ENCODE measurements around the gene GTPBP4.
A peak's percentile ranks its signal among the peaks of the same experiment; 100 is the strongest.
"Not testable (repeated sequence)": the region's sequence is repeated elsewhere in the genome, so short reads cannot be mapped to it uniquely, and the experiment has no call there.

GTPBP4 gene

DNA sequence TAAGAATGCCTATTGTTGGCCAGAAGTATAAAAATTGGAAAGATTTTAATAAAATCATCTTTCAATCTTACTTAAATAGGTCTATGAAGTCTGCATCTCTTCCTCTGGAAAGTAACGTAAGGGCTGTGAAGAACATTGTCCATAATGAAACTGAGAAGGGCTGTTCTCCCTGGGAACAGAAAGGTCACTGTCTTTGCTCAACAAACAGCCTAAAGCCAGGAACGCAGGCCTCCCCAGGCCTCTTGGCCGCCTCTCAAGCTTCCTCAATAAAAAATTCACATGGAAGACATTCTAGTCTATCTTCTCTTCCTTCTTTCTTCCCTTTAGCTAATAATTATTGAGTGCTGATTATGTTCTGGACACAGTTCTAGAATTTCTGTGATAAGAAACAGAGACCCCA, 46.5 kb downstream of the GTPBP4 start:
- no peak for DNase-seq

GRCh38 chr10:1035201-1035600, 47.0 kb downstream of the GTPBP4 start:
- DNase-seq = no peak

- no peak for DNase-seq
These were observed 48.1 kb downstream of the GTPBP4 start for GRCh38 chr10:1036341-1036791.

DNA sequence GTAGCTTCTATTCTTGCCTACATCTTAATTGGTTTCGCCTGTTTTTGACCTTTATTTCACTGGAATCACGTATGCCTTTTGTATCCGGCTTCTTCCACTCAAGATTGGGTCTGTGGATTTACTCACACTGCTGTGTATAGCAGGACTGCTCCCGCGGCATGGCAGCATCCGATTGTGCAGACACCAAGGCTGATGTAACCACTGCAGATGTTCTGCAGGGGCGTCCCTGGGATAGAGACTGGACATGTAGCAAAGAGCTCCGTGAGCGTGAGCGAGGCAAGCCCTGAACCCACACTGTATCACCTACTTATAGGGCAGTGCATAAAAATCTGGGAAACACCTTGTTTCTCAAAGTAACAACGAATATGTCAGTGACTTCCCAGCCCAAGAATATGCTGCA, 48.9 kb downstream of the GTPBP4 start:
- no peak for DNase-seq

- DNase-seq = not testable (repeated sequence)
These were observed 50.5 kb downstream of the GTPBP4 start for GRCh38 chr10:1038769-1039168.

DNA sequence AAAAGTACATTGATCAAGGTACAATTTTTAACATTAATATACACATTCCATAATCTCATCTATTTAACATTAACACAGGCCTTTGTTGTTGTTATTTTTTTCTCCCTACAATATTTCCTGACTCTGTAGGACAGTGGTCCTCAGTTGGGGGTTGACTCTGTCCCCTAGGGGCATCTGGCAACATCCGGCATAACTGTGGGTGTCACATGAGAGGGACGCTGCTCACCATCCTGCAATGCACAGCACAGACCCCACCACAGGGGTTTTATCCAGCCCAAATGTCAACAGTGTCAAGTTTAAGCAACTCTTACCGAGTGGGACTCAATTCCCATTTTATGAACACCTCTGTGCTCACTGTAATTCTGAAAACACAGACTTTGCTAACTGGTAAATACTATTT, 51.9 kb downstream of the GTPBP4 start:
- no peak for DNase-seq

GRCh38 chr10:1041514-1041913, 53.3 kb downstream of the GTPBP4 start:
- DNase-seq = no peak

DNA sequence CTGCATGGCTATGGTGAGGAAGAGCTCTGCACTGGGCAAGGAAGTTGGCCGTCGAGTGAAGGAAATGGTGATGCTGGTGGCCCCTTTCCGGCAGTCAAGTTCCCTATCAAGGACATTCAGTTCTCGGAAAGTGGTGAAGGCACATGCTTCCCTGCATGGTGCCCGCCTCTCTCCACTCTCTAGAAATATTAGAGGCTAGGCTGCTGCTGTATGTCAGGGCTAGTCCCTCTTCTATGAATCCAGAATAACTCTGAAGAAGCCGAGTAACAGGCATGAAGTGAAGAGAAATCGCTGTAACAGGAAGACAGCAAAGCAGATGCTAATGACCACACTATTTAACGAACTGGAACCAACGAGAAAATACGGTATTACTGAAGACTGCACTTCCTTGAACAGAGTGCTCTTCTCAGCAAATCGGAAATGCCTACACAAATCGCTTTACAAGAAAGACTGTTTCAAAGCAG, 55.3 kb downstream of the GTPBP4 start:
- no peak for DNase-seq

- no peak for DNase-seq
These were observed 55.9 kb downstream of the GTPBP4 start for GRCh38 chr10:1044146-1044545.

DNA sequence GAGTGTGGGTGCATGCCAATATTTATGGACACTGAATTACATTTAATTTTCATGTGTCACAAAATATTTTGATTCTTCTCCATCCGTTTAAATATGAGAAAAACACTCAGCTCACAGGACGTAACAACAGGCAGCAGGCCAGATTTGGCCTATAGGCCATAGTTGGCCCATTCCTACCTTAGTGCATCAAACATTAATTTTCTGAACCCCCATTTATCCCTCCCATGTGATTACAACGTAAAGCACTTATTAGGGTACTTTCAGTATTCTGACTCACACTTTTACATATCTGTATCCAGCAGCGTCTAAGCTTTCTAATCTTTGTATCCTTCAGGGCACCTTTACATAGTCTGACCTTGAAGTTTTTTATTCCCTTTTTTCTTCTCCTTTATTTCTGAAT, 56.7 kb downstream of the GTPBP4 start:
- no peak for DNase-seq

- DNase-seq = no peak
These were observed 57.2 kb downstream of the GTPBP4 start for GRCh38 chr10:1045415-1045814.

DNA sequence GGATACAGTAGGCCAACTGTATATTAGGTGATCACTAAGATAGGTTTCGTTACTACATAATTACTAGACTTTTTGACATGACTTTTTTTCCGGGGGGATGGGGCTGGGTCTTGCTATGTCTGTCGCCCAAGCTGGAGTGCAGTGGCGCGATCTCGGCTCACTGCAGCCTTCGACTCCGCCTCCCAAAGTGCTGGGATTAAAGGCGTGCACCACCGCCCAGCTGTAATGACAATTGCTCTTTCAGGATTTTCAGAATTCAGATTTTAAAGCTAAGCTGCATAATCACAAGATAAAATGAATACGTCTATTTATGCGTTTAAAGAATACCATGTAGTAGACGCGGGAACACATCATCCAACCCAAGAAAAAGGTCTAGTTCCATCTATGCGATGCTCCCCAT, 59.7 kb downstream of the GTPBP4 start:
- DNase-seq = no peak

- DNase-seq = no peak
These were observed 60.1 kb downstream of the GTPBP4 start for GRCh38 chr10:1048349-1048731.

GRCh38 chr10:1048732-1049424, 60.6 kb downstream of the GTPBP4 start, which contains the start of gene IDI1:
TSS of gene IDI1 (minus strand) at chr10:1049119. CDS start at chr10:1049003, 116 bp downstream.
- DNase-seq = peak; percentile 99

DNA sequence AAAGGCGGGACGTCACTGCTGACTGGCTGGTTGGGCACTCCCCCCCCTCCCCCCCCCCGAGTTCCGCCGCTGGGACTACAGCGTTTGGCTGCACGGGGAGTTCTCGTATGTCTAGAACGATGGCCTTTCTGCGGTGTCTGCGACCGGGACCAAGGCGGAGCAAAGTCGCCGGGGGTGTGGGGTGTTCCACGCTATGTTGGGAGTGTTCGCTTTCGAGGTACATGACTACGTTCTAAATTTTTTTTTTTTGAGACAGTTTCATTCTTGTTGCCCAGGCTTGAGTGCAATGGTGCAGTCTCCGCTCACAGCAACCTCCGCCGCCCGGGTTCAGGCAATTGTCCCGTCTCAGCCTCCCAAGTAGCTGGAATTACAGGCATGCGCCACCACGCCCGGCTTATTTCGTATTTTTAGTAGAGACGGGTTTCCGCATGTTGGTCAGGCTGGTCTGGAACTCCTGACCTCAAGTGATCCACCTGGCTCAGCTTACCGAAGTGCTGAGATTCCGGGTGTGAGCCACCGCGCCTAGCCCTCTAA, 61.3 kb downstream of the GTPBP4 start:
- no peak for DNase-seq

DNA sequence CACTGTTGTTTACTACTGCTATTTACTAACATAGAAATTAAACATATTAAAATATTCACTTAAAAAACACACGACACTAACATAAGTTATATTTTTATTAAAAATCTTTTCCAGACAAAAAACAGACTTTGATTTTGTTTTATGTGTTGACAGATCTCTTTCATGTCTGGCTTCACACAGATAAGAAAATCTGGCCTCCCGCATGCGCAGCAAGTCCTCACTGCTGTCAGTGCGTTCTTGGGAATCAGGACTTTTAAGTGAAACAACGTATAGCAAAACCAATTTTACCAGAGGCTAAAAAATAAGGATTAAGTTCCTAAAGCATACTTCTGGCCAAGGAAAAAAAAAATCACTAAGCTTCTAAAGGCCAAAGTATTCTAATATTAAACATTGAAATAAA, 61.9 kb downstream of the GTPBP4 start:
- DNase-seq = peak; percentile 8

GRCh38 chr10:1050554-1050953, 62.3 kb downstream of the GTPBP4 start:
- no peak for DNase-seq

DNA sequence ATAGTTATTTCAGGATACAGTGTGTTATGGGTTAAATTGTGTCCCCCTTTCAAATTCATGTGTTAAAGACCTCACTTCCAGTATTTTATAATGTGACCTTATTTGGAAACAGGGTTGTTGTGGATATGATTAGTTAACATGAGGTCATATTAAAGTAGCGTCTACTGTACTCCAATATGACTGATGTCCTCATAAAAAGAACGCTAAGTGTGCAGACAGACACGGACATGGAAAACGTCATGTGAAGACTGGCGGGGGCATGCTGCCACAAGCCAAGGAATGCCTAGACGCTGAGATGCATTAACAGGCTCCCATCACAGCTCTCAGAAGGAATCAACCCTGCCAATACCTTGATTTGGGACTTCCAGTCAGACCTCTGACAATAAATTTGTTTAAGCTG, 66.5 kb downstream of the GTPBP4 start:
- no peak for DNase-seq

DNA sequence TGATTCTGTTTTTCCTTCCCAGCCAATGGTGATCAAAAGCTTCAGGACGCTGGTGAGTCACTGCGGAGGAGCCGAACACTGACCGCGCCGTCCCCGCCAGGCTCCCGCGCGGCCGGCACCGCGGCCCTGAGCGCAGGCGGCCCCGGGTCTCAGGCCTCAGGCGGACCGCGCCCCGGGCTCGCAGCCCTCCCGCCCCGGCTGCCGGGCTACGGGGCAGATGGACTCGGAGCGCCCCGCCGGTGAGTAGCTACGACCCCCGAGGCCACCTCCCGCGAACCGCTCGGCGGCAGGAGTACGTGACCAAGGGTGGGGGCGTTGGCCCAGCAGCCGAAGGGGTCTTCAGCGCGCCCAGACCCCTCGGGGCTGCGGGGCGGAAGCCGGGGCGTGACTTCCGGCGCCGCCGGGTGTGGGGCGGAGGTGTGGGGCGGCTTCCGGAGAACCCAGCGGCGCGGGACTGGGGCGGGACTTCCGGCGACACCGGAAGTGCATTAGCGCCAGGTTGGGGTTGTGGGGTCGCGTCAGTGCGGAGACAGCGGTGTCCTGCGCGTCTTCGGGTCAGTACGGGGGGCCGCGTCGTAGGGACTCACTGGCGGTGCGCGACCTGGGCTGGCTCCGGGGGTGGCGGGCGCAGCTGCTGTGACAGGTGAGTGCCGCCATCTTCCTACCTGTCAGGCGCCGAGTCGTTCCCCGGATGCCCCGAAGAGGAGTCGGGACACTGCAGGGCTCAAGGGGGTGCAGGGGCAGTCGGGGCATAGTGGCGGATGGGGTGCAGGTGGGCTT, 68.3 kb downstream of the GTPBP4 start, which contains the start of gene WDR37:
WDR37 (plus strand) TSS at position 60 of the 780 bp plus-strand sequence. CDS start 15,771 bp downstream, outside the sequence.
- peak; percentile 85 for DNase-seq

DNA sequence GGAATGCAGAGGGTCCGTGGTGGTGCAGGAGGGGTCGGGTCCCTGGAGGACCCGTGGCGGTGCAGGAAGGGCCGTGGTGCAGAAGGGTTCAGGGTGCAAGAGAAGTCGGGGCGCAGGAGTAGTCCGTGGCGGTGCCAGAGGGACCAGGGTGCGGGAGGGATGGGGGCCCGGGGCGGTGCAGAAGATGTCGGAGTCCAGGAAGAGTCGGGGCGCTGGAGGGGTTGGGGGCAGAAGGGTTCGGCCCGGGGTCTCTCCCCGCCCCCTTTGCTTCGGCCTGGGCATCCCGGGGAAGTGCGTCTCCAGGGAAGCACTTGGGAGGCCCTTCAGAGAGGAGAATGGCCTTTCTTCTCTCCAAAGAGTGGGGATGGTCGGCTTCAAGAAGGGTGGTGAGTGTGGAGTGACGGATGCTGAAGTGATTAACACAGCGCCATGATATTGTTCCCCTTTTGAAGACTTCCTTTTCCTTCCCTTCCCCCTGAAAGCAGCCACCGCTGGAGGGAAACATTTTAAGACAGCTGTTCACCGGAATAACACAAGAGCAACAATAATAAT, 68.9 kb downstream of the GTPBP4 start:
- no peak for DNase-seq

DNA sequence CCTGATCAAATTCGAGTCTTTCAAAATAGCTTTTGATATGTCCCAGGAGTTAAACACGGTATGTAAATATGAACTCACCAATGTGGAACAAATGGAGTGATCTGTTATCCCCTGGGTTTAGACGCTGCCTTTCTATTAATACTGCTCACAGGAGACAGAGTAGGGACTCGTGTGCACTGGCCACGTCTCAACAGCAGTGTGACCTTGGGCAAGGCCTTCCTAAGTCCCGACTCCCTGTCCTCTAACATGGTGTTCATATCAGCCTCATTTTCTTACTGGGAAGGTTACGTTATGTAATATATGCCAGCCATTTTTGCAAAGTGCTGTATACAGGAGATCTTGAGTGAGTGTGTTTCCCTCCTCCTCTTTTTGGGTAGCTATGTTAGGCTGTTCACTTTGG, 69.8 kb downstream of the GTPBP4 start:
- DNase-seq = no peak

DNA sequence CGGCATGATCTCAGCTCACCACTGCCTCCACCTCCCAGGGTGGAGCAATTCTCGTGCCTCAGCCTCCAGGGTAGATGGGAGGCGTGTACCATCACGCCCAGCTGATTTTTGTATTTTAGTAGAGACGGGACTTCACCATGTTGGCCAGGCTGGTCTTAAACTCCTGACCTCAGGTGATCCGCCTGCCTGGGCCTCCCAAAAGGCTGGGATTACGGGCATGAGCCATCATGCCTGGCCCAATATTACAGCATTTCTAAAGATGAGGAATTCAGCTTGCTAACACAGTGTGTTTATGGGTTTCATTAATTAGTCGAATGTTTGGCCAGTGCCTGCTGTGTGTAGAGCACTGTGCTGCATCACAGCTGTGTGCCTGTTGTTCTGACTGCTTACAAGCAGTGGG, 71.7 kb downstream of the GTPBP4 start:
- no peak for DNase-seq

DNA sequence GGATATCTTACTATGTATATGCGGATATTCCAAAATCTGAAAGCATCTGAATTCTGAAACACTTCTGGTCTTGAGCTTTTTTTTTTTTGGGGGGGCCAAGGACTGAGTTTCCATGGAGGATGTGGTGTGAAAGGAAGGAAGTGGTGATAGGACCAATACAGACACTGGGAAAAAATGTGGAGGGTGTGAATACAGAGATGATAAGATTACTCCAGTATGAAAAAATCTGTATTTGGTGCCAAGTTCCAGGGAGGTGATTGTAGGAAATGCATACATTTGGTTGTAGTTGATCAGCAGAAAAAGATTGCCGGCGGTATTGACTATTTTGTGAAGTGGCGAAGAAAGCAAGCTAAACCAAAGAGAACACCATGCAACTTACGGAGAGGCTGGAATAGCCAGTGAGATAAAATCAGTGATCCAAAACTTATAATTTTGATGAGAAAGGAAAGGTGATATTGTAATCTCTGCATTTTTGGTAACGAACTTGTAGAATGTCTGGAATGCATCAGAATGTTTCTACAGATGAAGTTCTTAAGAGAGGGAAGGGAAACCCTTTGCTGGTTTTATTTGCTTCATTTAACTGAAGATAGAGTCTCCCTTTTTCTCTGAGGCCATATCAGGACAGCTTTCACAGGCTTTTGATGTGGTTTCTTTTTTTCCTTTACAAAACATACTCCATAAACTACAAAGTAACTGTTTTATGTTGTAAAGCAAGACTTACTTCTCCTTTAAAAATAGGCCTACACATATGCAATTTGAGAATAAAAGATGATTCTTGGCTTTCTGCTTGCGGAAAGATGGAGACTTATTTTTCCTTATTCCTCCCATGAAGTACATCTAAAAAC, 73.9 kb downstream of the GTPBP4 start:
- DNase-seq = peak; percentile 73

All from fibroblast of skin of right quadriceps (primary cell).